ENCODE results near the gene THEMIS. TPM values are rescaled to one million over a fixed set of nuclear protein-coding genes. Genes with fewer than 3 reads are reported as not detected.

The THEMIS gene
- total RNA-seq, 2 donors from 2014 or later = not detected

GRCh38 chr6:127934956-127935355, 34.1 kb upstream of the THEMIS start:
- Mint-ChIP-seq H3K4me3 (no peak overlapping the region), H3K27ac (no peak overlapping the region), H3K36me3 (ENCODE audit: low read depth) (no peaks in the 10 kb centered on the region), H3K4me1 (peaks cover 2% of the 10 kb centered on the region), H3K9me3 (peaks cover 12% of the 10 kb centered on the region), H3K27me3 (ENCODE audit: insufficient read depth) (no peaks in the 10 kb centered on the region)
- H3K9me3 ChIP-seq (ENCODE audit: control insufficient read depth, low read length) = peaks cover 14% of the 10 kb centered on the region
- TF ChIP-seq CTCF (conservative IDR thresholded peaks at IDR 0.05) = no peak
- H3K36me3 ChIP-seq (ENCODE audit: control insufficient read depth, insufficient read depth, low read length) = no peaks in the 10 kb centered on the region
- no peak for DNase-seq
- no peak overlapping the region for H3K9ac ChIP-seq (ENCODE audit: extremely low read depth, low read length, poor library complexity, severe bottlenecking)
- no peaks in the 10 kb centered on the region for H3K27me3 ChIP-seq (ENCODE audit: control insufficient read depth, insufficient read depth, low read length, poor library complexity, severe bottlenecking)
- no peaks in the 10 kb centered on the region for H3K4me1 ChIP-seq (ENCODE audit: control insufficient read depth, insufficient read depth, low read length)
- H3K27ac ChIP-seq (ENCODE audit: low read depth, low read length) = no peak overlapping the region
- 78% methylated on average over 1 of the region's 1 CpG; no CpG with 5 or more reads in 1 of the 2 experiments for WGBS, 2 experiments (ENCODE audit: insufficient coverage in 1 of 2, insufficient read length in 1 of 2)
- no peak overlapping the region for H3K4me3 ChIP-seq (ENCODE audit: low read length)

GRCh38 chr6:127933852-127934840, 33.3 kb upstream of the THEMIS start:
- no peaks in the 10 kb centered on the region for H3K4me1 ChIP-seq (ENCODE audit: control insufficient read depth, insufficient read depth, low read length)
- WGBS, 2 experiments (ENCODE audit: insufficient coverage in 1 of 2, insufficient read length in 1 of 2) = 88 to 90% methylated on average over 3 to 7 of the region's 7 CpGs
- Mint-ChIP-seq H3K9me3 (peaks cover 12% of the 10 kb centered on the region), H3K27ac (no peak overlapping the region), H3K36me3 (ENCODE audit: low read depth) (no peaks in the 10 kb centered on the region), H3K4me1 (no peaks in the 10 kb centered on the region), H3K27me3 (ENCODE audit: insufficient read depth) (no peaks in the 10 kb centered on the region), H3K4me3 (no peak overlapping the region)
- no peaks in the 10 kb centered on the region for H3K27me3 ChIP-seq (ENCODE audit: control insufficient read depth, insufficient read depth, low read length, poor library complexity, severe bottlenecking)
- H3K4me3 ChIP-seq (ENCODE audit: low read length) = no peak overlapping the region
- DNase-seq = no peak
- TF ChIP-seq CTCF (conservative IDR thresholded peaks at IDR 0.05) = no peak
- no peak overlapping the region for H3K9ac ChIP-seq (ENCODE audit: extremely low read depth, low read length, poor library complexity, severe bottlenecking)
- no peaks in the 10 kb centered on the region for H3K36me3 ChIP-seq (ENCODE audit: control insufficient read depth, insufficient read depth, low read length)
- H3K9me3 ChIP-seq (ENCODE audit: control insufficient read depth, low read length) = peaks cover 14% of the 10 kb centered on the region
- H3K27ac ChIP-seq (ENCODE audit: low read depth, low read length) = no peak overlapping the region

DNA sequence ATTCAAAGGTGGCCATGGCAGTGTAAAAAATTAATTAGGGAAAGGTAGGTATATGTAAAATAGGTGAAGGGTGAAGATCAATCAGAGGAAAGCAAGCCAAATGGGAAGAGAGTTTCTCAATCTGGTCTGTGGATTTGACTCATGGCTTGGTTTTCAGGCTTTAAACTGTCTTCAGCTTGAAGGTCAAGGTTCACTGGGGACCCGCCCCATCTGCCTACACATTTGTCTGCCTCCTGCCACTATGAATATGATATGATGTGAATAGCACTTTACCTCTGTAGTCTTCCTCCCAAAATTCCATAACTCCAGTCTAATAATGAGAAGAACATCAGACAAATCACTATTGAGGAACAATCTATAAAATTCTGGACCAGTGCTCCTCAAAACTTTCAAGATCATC, 32.3 kb upstream of the THEMIS start:
- no peaks in the 10 kb centered on the region for H3K27me3 ChIP-seq (ENCODE audit: control insufficient read depth, insufficient read depth, low read length, poor library complexity, severe bottlenecking)
- no peak overlapping the region for H3K27ac ChIP-seq (ENCODE audit: low read depth, low read length)
- Mint-ChIP-seq H3K4me3 (no peak overlapping the region), H3K27me3 (ENCODE audit: insufficient read depth) (no peaks in the 10 kb centered on the region), H3K36me3 (ENCODE audit: low read depth) (no peaks in the 10 kb centered on the region), H3K9me3 (peaks cover 12% of the 10 kb centered on the region), H3K27ac (no peak overlapping the region), H3K4me1 (no peaks in the 10 kb centered on the region)
- H3K4me3 ChIP-seq (ENCODE audit: low read length) = no peak overlapping the region
- H3K4me1 ChIP-seq (ENCODE audit: control insufficient read depth, insufficient read depth, low read length) = no peaks in the 10 kb centered on the region
- peaks cover 14% of the 10 kb centered on the region for H3K9me3 ChIP-seq (ENCODE audit: control insufficient read depth, low read length)
- no peak for DNase-seq
- no peak overlapping the region for H3K9ac ChIP-seq (ENCODE audit: extremely low read depth, low read length, poor library complexity, severe bottlenecking)
- 100% methylated on average over 1 of the region's 1 CpG; no CpG with 5 or more reads in 1 of the 2 experiments for WGBS, 2 experiments (ENCODE audit: insufficient coverage in 1 of 2, insufficient read length in 1 of 2)
- no peaks in the 10 kb centered on the region for H3K36me3 ChIP-seq (ENCODE audit: control insufficient read depth, insufficient read depth, low read length)
- no peak for TF ChIP-seq CTCF (conservative IDR thresholded peaks at IDR 0.05)
